ENCODE results near the gene ITGA4.

Gene ITGA4

GRCh38 chr2:181499231-181499630 is 42.0 kb downstream of the ITGA4 start:
- DNase-seq (ENCODE audit: low read depth in 4 of 4, low spot score in 1 of 4), result no peak

GRCh38 chr2:181500201-181500600 is 43.0 kb downstream of the ITGA4 start:
- no peak for DNase-seq (ENCODE audit: low read depth in 4 of 4, low spot score in 1 of 4)

DNA sequence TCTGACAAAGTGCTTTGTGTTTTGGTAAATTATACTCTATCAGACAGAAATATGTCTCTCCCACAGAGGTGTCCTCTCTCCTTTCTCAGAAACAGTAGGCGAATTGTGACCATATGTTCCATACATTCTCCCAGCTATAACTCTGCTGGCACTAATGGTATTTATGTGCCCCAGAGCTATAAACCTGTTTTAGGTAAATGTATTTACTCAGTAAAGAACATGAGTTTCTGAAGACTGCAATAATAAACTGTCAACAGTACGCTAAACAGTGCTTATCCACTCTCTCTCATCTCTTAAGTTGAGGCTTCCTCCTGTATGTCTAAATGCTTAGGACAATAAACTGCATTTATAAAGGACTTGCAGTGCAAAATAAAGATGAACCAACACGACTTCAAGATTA is 58.5 kb downstream of the ITGA4 start:
- no peak for DNase-seq (ENCODE audit: low read depth in 4 of 4, low spot score in 1 of 4)

- no peak for DNase-seq (ENCODE audit: low read depth in 4 of 4, low spot score in 1 of 4)
Observed at GRCh38 chr2:181516992-181517391, 59.8 kb downstream of the ITGA4 start.

DNA sequence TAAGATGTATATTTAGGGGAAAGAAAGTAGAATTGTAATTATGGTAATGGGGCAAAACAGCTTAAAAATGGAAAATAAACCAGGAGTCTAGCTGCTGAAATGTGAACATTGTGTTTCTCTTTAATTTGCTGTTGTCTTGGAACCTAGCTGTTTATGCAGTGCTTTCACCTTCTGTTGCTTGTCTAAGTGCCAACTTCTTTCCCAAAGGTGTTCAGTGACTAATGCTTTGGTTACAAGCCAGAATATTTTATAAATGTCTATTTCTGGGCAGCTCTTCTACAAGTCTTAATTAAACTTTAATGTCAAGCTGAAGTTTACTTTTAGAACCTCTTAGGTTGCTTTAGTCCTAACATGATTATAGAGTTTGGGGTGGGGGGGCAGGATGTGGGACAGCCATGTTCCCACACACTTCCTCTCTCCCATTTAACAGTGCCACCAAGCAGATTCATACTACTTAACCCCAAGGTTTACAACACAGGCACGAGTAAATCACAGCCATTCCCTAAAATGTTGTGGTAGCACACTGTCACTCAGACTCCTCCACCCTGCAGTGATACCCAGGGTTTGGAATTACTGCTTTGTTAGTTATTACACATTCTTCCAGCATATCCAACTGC is 60.6 kb downstream of the ITGA4 start:
- DNase-seq (ENCODE audit: low read depth in 4 of 4, low spot score in 1 of 4), result no peak

- DNase-seq (ENCODE audit: low read depth in 4 of 4, low spot score in 1 of 4), result no peak
Observed at GRCh38 chr2:181520253-181520652, 63.1 kb downstream of the ITGA4 start.

DNA sequence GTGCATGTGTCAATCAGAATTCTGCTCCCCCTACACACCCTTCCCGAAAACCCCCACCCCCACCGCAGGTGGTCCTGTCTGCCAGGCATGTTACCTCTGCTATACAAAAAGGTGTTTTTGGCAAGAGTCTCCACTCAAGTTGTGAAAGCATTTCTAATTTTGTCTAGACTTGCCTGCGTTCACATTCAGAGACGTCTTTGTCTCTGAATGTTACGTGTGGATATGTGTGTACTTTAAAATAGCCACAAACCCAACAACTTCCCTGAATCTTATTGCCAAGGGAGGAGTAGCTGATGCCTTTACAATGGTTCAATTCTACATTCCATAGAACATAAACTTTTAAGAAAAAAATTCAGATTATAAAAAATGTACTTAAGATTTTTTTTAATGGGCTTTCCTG is 66.6 kb downstream of the ITGA4 start:
- no peak for DNase-seq (ENCODE audit: low read depth in 4 of 4, low spot score in 1 of 4)

GRCh38 chr2:181526014-181526413 is 68.8 kb downstream of the ITGA4 start:
- no peak for DNase-seq (ENCODE audit: low read depth in 4 of 4, low spot score in 1 of 4)

DNA sequence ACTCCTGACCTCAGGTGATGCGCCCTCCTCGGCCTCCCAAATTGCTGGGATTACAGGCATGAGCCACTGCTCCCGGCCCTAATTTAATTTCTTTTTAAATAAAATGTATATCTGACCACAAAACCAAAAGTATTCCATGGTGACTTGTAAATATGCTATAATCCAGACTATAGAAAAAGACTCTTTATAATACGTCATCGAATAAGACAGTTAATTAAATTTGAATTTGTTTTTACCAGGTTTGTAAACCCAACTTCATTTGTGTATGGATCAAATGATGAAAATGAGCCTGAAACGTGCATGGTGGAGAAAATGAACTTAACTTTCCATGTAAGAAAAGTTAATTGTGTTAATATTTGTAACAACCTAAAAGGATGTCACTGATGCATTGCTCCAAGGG is 69.9 kb downstream of the ITGA4 start:
- DNase-seq (ENCODE audit: low read depth in 4 of 4, low spot score in 1 of 4), result no peak

GRCh38 chr2:181528441-181528840 is 71.3 kb downstream of the ITGA4 start:
- no peak for DNase-seq (ENCODE audit: low read depth in 4 of 4, low spot score in 1 of 4)

DNA sequence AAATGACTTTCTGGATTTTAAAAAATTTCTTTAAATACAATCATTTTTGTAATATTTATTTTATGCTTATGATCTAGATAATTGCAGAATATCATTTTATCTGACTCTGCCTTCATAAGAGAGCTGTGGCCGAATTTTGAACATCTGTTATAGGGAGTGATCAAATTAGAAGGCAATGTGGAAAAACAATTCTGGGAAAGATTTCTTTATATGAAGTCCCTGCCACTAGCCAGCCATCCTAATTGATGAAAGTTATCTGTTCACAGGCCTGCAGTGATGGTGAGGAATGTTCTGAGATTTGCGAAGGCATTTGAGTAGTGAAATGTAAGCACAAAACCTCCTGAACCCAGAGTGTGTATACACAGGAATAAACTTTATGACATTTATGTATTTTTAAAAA is 79.5 kb downstream of the ITGA4 start:
- no peak for DNase-seq (ENCODE audit: low read depth in 4 of 4, low spot score in 1 of 4)

- no peak for DNase-seq (ENCODE audit: low read depth in 4 of 4, low spot score in 1 of 4)
Observed at GRCh38 chr2:181540421-181540820, 83.2 kb downstream of the ITGA4 start.

- DNase-seq (ENCODE audit: low read depth in 4 of 4, low spot score in 1 of 4), result no peak
Observed at GRCh38 chr2:181542170-181542569, 85.0 kb downstream of the ITGA4 start.

DNA sequence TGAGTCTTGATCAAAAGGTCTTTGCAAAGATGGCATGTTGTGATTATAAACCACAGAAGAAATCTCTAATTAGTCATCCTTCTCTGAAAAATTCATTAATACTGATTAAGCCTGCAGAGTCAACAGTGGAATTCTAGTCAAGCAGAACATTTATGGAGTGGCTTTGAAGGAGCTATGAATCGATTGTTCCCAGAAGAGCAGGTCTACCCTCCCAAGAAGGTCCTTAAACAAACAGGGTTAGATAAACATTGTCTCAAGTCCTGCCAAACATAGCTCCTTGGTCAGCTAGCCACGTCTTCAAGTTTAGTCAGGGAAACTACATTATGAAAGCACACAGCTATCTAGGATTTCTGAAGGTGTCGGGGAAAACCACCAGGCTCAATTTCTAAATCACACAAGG is 88.9 kb downstream of the ITGA4 start:
- DNase-seq (ENCODE audit: low read depth in 4 of 4, low spot score in 1 of 4), result no peak

- DNase-seq (ENCODE audit: low read depth in 4 of 4, low spot score in 1 of 4), result no peak
Observed at GRCh38 chr2:181552808-181553207, 95.6 kb downstream of the ITGA4 start.

- DNase-seq (ENCODE audit: low read depth in 4 of 4, low spot score in 1 of 4), result no peak
Observed at GRCh38 chr2:181553244-181553643, 96.1 kb downstream of the ITGA4 start.

DNA sequence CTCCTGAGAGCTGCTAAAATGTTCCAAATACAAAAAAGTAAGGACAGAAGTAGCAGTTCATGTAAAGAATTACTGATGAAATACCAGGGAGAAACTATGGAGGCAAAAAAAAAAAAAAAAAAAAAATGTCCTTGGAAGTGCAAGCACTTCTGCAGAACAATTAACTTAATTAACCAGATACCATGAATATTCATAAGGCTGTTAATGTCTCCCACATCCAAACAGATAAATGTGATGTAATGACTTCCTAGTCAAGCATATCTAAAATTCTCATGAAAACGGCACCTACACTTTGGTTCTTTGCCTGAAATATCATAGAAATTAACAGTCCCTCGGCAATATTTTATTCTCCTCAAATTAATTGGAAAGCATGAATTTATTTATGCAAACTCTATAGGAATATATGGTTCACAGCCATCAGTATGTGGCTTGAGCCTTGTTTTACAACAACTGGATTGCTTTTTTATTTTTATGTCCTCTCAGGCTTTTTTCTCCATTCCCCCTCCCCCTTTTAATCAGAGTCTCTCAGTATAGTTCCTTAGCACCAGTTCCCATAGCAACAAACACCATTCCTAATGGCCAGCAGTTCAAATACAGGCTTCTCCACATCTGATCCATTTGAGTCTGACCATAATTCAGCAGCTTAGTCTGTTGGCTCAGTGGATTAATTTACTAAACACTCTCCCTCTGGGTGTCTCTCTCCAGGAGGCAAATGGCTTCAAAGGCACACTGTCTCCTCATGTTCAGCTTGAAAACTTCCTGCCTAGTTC is 97.1 kb downstream of the ITGA4 start:
- no peak for DNase-seq (ENCODE audit: low read depth in 4 of 4, low spot score in 1 of 4)

- DNase-seq (ENCODE audit: low read depth in 4 of 4, low spot score in 1 of 4), result no peak
Observed at GRCh38 chr2:181558371-181558770, 101.2 kb downstream of the ITGA4 start.

DNA sequence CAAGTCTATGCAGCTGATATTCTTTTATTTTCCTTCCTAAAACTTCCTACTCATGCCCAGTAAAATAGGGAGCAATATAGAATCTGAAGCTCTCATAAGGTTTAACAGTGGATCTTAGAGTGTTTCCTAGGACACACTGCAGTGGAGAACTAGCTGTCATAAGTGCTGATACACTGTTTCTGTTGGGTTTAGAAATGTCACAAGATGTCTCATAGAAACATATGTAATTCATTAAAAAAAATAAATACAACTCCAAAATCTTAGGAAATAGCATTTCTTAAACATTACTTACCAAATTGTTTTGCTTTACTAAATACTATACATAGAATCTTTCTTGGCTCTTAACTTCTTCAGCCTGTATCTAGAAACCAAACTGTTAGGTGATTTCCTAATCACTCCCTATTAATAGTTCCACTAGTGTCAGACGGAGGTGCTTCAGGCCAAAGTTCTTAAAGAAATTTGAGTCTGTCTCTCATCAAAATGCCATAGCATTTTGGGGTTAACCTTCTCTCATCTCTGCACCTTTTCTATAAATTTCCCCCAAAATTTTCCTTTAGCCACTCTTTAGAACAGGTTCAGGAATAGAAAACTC is 106.0 kb downstream of the ITGA4 start:
- DNase-seq (ENCODE audit: low read depth in 4 of 4, low spot score in 1 of 4), result no peak

DNA sequence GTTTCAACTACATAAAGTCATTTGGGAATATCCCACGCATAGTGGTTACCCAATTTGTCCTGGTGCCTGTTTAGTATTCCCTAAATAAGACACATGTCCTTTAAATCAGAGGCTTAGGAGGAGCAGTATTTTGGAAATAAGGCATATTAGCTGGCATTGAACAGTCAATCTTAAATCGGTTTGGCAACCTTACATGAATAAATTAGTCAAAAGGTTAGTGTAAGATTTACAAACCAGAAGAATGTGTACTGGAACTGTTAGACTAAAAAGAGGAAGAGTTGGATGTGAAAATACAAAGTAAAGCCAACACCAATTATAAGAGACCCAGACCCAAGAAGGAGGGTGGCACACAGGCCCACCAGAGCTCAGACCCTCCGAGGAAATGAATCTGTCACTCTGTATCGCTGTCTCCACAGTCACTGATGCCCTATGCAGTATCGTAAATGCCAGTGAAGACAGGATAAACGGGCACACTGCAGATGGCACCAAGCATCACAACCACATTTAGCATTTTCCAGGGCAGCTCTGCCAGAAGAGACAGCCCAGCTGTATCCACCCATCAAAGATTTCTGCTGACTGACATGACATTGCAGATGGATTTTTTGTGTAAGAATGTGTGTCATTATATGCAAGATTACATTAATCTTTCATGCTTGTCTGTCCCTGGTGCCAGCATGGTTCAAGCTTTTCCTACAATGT is 109.3 kb downstream of the ITGA4 start:
- no peak for DNase-seq (ENCODE audit: low read depth in 4 of 4, low spot score in 1 of 4)

- DNase-seq (ENCODE audit: low read depth in 4 of 4, low spot score in 1 of 4), result no peak
Observed at GRCh38 chr2:181570059-181570458, 112.9 kb downstream of the ITGA4 start.

Data from stimulated activated CD4-positive, alpha-beta T cell treated with anti-CD3 and anti-CD28 coated beads, Interleukin-1b, Interleukin-23, amount 100 ng/mL, for 24 hours (primary cell).